HCT116 (cell line): ENCODE results near the gene LMNA.

Experiments
- EZH2 ChIP-seq: fragments of 200-600 bp; sonication (generic); IDR thresholded peaks from 2 replicates; pipeline ENCODE4 v1.6.1; 2017; ENCODE audit warnings: antibody characterized with exemption, mixed run types
- FOSL1 ChIP-seq: IDR thresholded peaks from 2 replicates; pipeline ENCODE4 v1.6.1; 2012; ENCODE audit warnings: low read depth
- POLR2A ChIP-seq: IDR thresholded peaks from 2 replicates; pipeline ENCODE4 v1.7.0; 2011; ENCODE audit warnings: borderline replicate concordance; ENCODE audit not compliant: insufficient read depth, insufficient read length; ENCODE audit errors: extremely low read depth
- POLR2AphosphoS5 ChIP-seq: IDR thresholded peaks from 2 replicates; pipeline ENCODE4 v1.6.1; 2011; ENCODE audit warnings: mild to moderate bottlenecking, low read depth, low read length, moderate library complexity
- RAD21 ChIP-seq: IDR thresholded peaks from 2 replicates; pipeline ENCODE4 v1.6.1; 2012; ENCODE audit warnings: low read depth, mild to moderate bottlenecking
- SIN3A ChIP-seq: IDR thresholded peaks from 2 replicates; pipeline ENCODE4 v1.6.1; 2012; ENCODE audit warnings: low read depth
- SRF ChIP-seq: IDR thresholded peaks from 2 replicates; pipeline ENCODE4 v1.6.1; 2012; ENCODE audit warnings: low read depth
- YY1 ChIP-seq: IDR thresholded peaks from 2 replicates; pipeline ENCODE4 v1.6.1; 2011; ENCODE audit warnings: low read length, low read depth, moderate library complexity, mild to moderate bottlenecking; ENCODE audit not compliant: insufficient replicate concordance; ENCODE audit errors: extremely low read depth
- ZBTB33 ChIP-seq: IDR thresholded peaks from 2 replicates; pipeline ENCODE4 v1.6.1; 2011; ENCODE audit warnings: mild to moderate bottlenecking, low read length, moderate library complexity; ENCODE audit not compliant: insufficient replicate concordance; ENCODE audit errors: extremely low read depth
- ZNF274 ChIP-seq: fragments of 200-500 bp; sonication (Bioruptor generic); IDR thresholded peaks from 2 replicates; pipeline ENCODE4 v1.6.1; 2014; ENCODE audit warnings: mild to moderate bottlenecking, low read depth, low read length, inconsistent platforms
- TF ChIP-seq, protein P1 (sequence below), 3 experiments: fragments of 200-600 bp in 1 of 3; sonication (generic) in 1 of 3; IDR thresholded peaks in 2 of 3; conservative IDR thresholded peaks in 1 of 3; 2 replicates each; pipeline ENCODE4 v1.5.1; 2012 to 2017; ENCODE audit warnings: low read depth in 2 of 3, low read length in 2 of 3, antibody characterized with exemption in 1 of 3, borderline replicate concordance in 1 of 3, control low read depth in 1 of 3, mild to moderate bottlenecking in 1 of 3, mixed read lengths in 1 of 3, mixed run types in 1 of 3, moderate library complexity in 1 of 3; ENCODE audit not compliant: insufficient read depth in 1 of 3
- TF ChIP-seq, protein P2 (sequence below): IDR thresholded peaks from 2 replicates; pipeline ENCODE4 v1.6.1; 2012
- TF ChIP-seq, protein P3 (sequence below): IDR thresholded peaks from 2 replicates; pipeline ENCODE4 v1.6.1; 2012; ENCODE audit warnings: low read depth

- TF ChIP-seq, protein P1, sequence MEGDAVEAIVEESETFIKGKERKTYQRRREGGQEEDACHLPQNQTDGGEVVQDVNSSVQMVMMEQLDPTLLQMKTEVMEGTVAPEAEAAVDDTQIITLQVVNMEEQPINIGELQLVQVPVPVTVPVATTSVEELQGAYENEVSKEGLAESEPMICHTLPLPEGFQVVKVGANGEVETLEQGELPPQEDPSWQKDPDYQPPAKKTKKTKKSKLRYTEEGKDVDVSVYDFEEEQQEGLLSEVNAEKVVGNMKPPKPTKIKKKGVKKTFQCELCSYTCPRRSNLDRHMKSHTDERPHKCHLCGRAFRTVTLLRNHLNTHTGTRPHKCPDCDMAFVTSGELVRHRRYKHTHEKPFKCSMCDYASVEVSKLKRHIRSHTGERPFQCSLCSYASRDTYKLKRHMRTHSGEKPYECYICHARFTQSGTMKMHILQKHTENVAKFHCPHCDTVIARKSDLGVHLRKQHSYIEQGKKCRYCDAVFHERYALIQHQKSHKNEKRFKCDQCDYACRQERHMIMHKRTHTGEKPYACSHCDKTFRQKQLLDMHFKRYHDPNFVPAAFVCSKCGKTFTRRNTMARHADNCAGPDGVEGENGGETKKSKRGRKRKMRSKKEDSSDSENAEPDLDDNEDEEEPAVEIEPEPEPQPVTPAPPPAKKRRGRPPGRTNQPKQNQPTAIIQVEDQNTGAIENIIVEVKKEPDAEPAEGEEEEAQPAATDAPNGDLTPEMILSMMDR (IDR thresholded peaks at IDR 0.05 in 2 of 3, conservative IDR thresholded peaks at IDR 0.05 in 1 of 3; ENCODE audit: borderline replicate concordance in 1 of 3, insufficient read depth in 1 of 3, low read depth in 2 of 3, low read length in 2 of 3), result no peak
- TF ChIP-seq EZH2 (no peak), POLR2A (no peak), SRF (no peak), YY1 (no peak), SIN3A (no peak), RAD21 (no peak), FOSL1 (no peak), POLR2AphosphoS5 (no peak), ZNF274 (no peak), ZBTB33 (no peak)
- TF ChIP-seq, protein P2, sequence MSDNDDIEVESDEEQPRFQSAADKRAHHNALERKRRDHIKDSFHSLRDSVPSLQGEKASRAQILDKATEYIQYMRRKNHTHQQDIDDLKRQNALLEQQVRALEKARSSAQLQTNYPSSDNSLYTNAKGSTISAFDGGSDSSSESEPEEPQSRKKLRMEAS, result no peak
- TF ChIP-seq, protein P3, sequence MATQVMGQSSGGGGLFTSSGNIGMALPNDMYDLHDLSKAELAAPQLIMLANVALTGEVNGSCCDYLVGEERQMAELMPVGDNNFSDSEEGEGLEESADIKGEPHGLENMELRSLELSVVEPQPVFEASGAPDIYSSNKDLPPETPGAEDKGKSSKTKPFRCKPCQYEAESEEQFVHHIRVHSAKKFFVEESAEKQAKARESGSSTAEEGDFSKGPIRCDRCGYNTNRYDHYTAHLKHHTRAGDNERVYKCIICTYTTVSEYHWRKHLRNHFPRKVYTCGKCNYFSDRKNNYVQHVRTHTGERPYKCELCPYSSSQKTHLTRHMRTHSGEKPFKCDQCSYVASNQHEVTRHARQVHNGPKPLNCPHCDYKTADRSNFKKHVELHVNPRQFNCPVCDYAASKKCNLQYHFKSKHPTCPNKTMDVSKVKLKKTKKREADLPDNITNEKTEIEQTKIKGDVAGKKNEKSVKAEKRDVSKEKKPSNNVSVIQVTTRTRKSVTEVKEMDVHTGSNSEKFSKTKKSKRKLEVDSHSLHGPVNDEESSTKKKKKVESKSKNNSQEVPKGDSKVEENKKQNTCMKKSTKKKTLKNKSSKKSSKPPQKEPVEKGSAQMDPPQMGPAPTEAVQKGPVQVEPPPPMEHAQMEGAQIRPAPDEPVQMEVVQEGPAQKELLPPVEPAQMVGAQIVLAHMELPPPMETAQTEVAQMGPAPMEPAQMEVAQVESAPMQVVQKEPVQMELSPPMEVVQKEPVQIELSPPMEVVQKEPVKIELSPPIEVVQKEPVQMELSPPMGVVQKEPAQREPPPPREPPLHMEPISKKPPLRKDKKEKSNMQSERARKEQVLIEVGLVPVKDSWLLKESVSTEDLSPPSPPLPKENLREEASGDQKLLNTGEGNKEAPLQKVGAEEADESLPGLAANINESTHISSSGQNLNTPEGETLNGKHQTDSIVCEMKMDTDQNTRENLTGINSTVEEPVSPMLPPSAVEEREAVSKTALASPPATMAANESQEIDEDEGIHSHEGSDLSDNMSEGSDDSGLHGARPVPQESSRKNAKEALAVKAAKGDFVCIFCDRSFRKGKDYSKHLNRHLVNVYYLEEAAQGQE, result no peak
Measured at GRCh38 chr1:156134716-156135435, 20.4 kb downstream of the LMNA start.
